CD4-positive, alpha-beta T cell (primary cell): ENCODE measurements around the gene LAMP2. TPM values are rescaled to one million over a fixed set of nuclear protein-coding genes. Genes with fewer than 3 reads are reported as not detected.

Experiments used
- ATAC-seq: fragments of 200-7000 bp; cut with Tn5 transposase; one replicate; pipeline ENCODE4 v1.10.0; 2022; ENCODE audit warnings: mild to moderate bottlenecking; ENCODE audit not compliant: poor library complexity
- CTCF ChIA-PET: fragments of 350-600 bp; sonication (Branson Sonifier 250); formaldehyde crosslinking; loops from one replicate; lab custom pipeline; 2021; ENCODE audit warnings: antibody characterized with exemption, inconsistent platforms; lab: Charles Lee
- POLR2A ChIA-PET: fragments of 350-600 bp; sonication (Branson Sonifier 250); formaldehyde crosslinking; loops from one replicate; lab custom pipeline; 2021; ENCODE audit warnings: antibody characterized with exemption, inconsistent platforms; lab: Charles Lee
- DNase-seq, 14 experiments: peaks; one replicate each; pipeline ENCODE4 v3.0.0-alpha.2; 2013 to 2020; ENCODE audit warnings: mixed read lengths in 2 of 14
- H3K27ac ChIP-seq, 2 donors: one replicate each; pipeline versions ENCODE4 v1.5.1 to v1.7.0; 2013; ENCODE audit warnings: low read length in 2 of 2, low read depth in 1 of 2, mild to moderate bottlenecking in 1 of 2
- H3K27me3 ChIP-seq, 2 experiments: 1 replicate in 1 of 2; 2 replicates in 1 of 2; pipeline versions ENCODE4 v1.6.1 to v1.7.0; 2013; ENCODE audit warnings: low read length in 2 of 2, control low read depth in 1 of 2, mild to moderate bottlenecking in 1 of 2, moderate library complexity in 1 of 2; ENCODE audit not compliant: insufficient read depth in 2 of 2, control insufficient read depth in 1 of 2
- H3K36me3 ChIP-seq: one replicate; pipeline ENCODE4 v1.6.1; 2013; ENCODE audit warnings: low read length, control low read depth; ENCODE audit not compliant: insufficient read depth
- H3K4me1 ChIP-seq: one replicate; pipeline ENCODE4 v1.6.1; 2013; ENCODE audit warnings: low read length, control low read depth; ENCODE audit not compliant: insufficient read depth
- H3K4me3 ChIP-seq: one replicate; pipeline ENCODE4 v1.5.1; 2013; ENCODE audit warnings: mild to moderate bottlenecking, low read length, moderate library complexity
- H3K9me3 ChIP-seq, 2 experiments: 1 replicate in 1 of 2; 2 replicates in 1 of 2; pipeline versions ENCODE4 v1.6.1 to v1.7.0; 2013; ENCODE audit warnings: low read length in 2 of 2, mild to moderate bottlenecking in 2 of 2, control low read depth in 1 of 2, moderate library complexity in 1 of 2; ENCODE audit not compliant: control insufficient read depth in 1 of 2, insufficient read depth in 1 of 2
- H3K27ac Mint-ChIP-seq: one replicate; pipeline ENCODE4 v1.8.0; 2020; ENCODE audit warnings: mixed read lengths
- H3K27me3 Mint-ChIP-seq: one replicate; pipeline ENCODE4 v1.8.0; 2021; ENCODE audit warnings: mixed read lengths
- H3K36me3 Mint-ChIP-seq: one replicate; pipeline ENCODE4 v1.8.0; 2021; ENCODE audit warnings: low read depth, mixed read lengths
- H3K4me1 Mint-ChIP-seq: one replicate; pipeline ENCODE4 v1.8.0; 2021; ENCODE audit warnings: low read depth, mixed read lengths
- H3K4me3 Mint-ChIP-seq: one replicate; pipeline ENCODE4 v1.8.0; 2020; ENCODE audit warnings: mild to moderate bottlenecking, mixed read lengths
- H3K9me3 Mint-ChIP-seq: one replicate; pipeline ENCODE4 v1.8.0; 2020; ENCODE audit warnings: mixed read lengths
- intact Hi-C, 2 experiments: fragments of 100-400 bp; cut with DNase I in 1 of 2; cut with micrococcal nuclease in 1 of 2; formaldehyde crosslinking; loops; one replicate each; pipeline versions ENCODE4 v1.15.1 to v1.9.0; 2023 to 2025; cut with DNase I, micrococcal nuclease
- polyA plus RNA-seq, 2 donors: library from polyadenylated mRNA; unstranded; fragments of 120-200 nt; gene quantifications; one replicate each; pipeline ENCODE4 v1.2.1, GENCODE V29; 2013
- total RNA-seq, 174 experiments: library from RNA in 2 of 174; stranded (reverse) in 2 of 174; gene quantifications; one replicate each; pipeline ENCODE4 v1.2.3 and lab custom pipeline; 2021 to 2026
- TF ChIP-seq, protein P1 (sequence below): fragments of 200-600 bp; IDR thresholded peaks from one replicate; pipeline ENCODE4 v1.8.0; 2022; ENCODE audit warnings: antibody characterized with exemption, mild to moderate bottlenecking

Gene LAMP2
- total RNA-seq (10 to 100 TPM; 13.4 to 15.4 TPM), total RNA-seq (lab: John Stamatoyannopoulos, UW) (33.5 to 153 (median 88.7) reads per million in 172 experiments)
- polyA plus RNA-seq (2013, experiment 1 of 2), result 52.0 TPM
- 48.3 TPM for polyA plus RNA-seq (2013, experiment 2 of 2)

DNA sequence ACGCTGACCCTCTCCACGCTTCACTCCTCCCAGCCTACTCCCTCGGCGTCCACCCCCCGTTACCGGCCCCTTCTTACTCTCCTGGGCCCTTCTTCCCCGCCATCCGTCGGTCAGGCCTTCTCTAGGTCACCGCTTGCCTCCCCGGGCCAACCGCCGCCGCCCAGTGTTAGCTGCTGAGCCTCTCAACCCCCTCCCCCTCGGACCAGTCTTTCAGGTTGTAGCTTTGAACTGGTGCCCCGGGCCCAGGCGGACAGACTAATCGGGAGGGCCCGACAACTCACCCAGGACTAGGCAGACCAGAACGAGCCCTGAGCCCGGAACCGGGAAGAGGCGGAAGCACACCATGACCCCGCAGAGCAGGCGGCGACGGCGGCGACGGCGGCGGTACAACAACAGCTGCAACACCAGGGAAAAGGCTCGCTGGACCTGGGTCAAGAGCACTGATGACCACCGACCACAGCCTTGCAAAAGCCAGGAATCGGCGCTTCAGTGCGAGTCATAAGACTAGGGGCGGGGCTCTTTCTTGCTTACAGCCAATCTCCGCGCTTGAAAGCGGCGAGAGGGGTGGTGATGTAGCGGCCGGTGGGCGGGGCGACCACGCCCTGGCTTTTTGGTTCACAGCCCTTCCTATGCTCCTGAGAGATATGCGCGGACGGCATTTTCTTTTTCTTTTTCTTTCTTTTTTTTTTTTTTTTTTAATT, at the start of gene LAMP2:
LAMP2 (minus strand) TSS at position 472 of the 701 bp plus-strand sequence; CDS start at position 345, 127 bp downstream.
- Mint-ChIP-seq H3K27ac (peak within 1 kb of the TSS; percentile 88), H3K4me1 (peaks cover 39% of the 10 kb centered on the region), H3K9me3 (no peaks in the 10 kb centered on the region), H3K27me3 (no peaks in the 10 kb centered on the region), H3K36me3 (peaks cover 11% of the 10 kb centered on the region), H3K4me3 (peak within 1 kb of the TSS; percentile 93)
- H3K27ac ChIP-seq, result peak within 1 kb of the TSS; percentile 59 to 60
- H3K27me3 ChIP-seq, result no peaks in the 10 kb centered on the region
- ChIA-PET POLR2A (interaction anchor here (1.4 to 1.8 kb wide), 4 partner anchors 10 to 49 kb away, joined by 3 to 8 read pairs (median 7); no protein-coding TSS in a partner anchor), CTCF (interaction anchor here (0.6 to 2.0 kb wide), 3 partner anchors 17 to 1859 kb away, joined by 3 to 5 read pairs (median 3); no protein-coding TSS in a partner anchor)
- H3K36me3 ChIP-seq, result no peaks in the 10 kb centered on the region
- TF ChIP-seq, protein P1, sequence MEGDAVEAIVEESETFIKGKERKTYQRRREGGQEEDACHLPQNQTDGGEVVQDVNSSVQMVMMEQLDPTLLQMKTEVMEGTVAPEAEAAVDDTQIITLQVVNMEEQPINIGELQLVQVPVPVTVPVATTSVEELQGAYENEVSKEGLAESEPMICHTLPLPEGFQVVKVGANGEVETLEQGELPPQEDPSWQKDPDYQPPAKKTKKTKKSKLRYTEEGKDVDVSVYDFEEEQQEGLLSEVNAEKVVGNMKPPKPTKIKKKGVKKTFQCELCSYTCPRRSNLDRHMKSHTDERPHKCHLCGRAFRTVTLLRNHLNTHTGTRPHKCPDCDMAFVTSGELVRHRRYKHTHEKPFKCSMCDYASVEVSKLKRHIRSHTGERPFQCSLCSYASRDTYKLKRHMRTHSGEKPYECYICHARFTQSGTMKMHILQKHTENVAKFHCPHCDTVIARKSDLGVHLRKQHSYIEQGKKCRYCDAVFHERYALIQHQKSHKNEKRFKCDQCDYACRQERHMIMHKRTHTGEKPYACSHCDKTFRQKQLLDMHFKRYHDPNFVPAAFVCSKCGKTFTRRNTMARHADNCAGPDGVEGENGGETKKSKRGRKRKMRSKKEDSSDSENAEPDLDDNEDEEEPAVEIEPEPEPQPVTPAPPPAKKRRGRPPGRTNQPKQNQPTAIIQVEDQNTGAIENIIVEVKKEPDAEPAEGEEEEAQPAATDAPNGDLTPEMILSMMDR, result no peak
- ATAC-seq (peak; percentile 96), DNase-seq (peak; percentile 61 to 90 (median 75))
- peak within 1 kb of the TSS; percentile 82 for H3K4me3 ChIP-seq
- H3K9me3 ChIP-seq, result no peaks in the 10 kb centered on the region
- H3K4me1 ChIP-seq, result peaks cover 20% of the 10 kb centered on the region
- intact Hi-C loops, result loop anchor here in 1 of 2 experiments (2.0 to 5.0 kb wide), 2 partner anchors 16 to 222 kb away; no protein-coding TSS in a partner anchor

DNA sequence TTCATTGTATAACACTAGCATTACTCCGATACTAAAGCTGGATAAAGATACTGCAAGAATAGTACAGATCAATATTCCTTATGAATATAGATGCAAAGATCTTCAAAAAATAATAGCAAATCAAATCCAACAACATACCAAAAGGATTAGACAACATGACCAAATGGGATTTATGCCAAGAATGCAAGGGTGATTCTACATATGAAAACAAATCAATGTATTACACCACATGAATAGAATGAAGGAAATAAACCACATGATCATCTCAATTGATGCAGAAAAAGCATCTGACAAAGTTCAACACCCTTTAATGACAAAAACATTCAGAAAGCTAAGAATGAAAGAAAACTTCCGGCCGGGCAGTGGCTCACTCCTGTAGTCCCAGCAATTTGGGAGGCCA, 48.8 kb upstream of the LAMP2 start:
- TF ChIP-seq, protein P1, result no peak
- DNase-seq (no peak), ATAC-seq (no peak)
- Mint-ChIP-seq H3K27me3 (no peaks in the 10 kb centered on the region), H3K9me3 (no peaks in the 10 kb centered on the region), H3K36me3 (peaks cover 10% of the 10 kb centered on the region), H3K4me1 (no peaks in the 10 kb centered on the region), H3K4me3 (no peak overlapping the region), H3K27ac (no peak overlapping the region)
- Histone ChIP-seq H3K27ac (no peak overlapping the region), H3K4me3 (no peak overlapping the region), H3K4me1 (no peaks in the 10 kb centered on the region), H3K36me3 (no peaks in the 10 kb centered on the region), H3K27me3 (no peaks in the 10 kb centered on the region), H3K9me3 (no peaks in the 10 kb centered on the region)
- CTCF ChIA-PET, result no interaction called here
- intact Hi-C loops, result no loop called here
- POLR2A ChIA-PET, result no interaction called here

DNA sequence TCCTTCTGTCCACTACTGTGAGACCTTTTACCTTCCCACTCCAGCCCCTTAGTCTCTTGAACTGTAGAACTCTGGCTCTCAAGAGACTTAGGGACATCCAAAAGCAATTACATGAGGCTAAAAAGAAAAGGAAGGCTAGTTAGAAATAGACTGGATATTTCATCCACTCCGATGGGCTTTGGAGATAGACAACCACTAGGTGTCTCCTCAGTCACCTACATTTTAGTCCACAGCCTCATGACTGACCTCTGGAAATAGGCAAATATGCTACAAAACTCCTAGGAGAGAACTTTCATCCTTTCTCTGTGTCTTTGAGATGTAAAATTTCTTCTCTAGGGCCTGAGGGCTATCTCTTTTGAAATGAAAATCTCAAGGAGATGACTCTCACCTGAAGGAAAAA, 45.1 kb upstream of the LAMP2 start:
- Mint-ChIP-seq H3K27ac (no peak overlapping the region), H3K36me3 (no peaks in the 10 kb centered on the region), H3K4me3 (no peak overlapping the region), H3K4me1 (no peaks in the 10 kb centered on the region), H3K9me3 (no peaks in the 10 kb centered on the region), H3K27me3 (no peaks in the 10 kb centered on the region)
- DNase-seq (peak in 1 of 14 experiments; percentile 4), ATAC-seq (no peak)
- Histone ChIP-seq H3K4me3 (no peak overlapping the region), H3K27ac (no peak overlapping the region), H3K4me1 (no peaks in the 10 kb centered on the region), H3K9me3 (no peaks in the 10 kb centered on the region), H3K27me3 (no peaks in the 10 kb centered on the region), H3K36me3 (no peaks in the 10 kb centered on the region)
- intact Hi-C loops, result no loop called here
- ChIA-PET POLR2A (no interaction called here), CTCF (no interaction called here)
- TF ChIP-seq, protein P1, result no peak
